ENCODE data around the gene ZMIZ1.

- TF ChIP-seq POLR2A (IDR thresholded peaks at IDR 0.05) (no peak), CTCF (IDR thresholded peaks at IDR 0.05) (no peak)
Observed at GRCh38 chr10:79088613-79089355, 20.0 kb downstream of the ZMIZ1 start.
